GM12873 (cell line): ENCODE results near the gene PFN1.

ENCODE experiments used
- TF ChIP-seq, protein P1 (sequence below): IDR thresholded peaks from 2 replicates; pipeline ENCODE4 v1.5.1; 2012; ENCODE audit warnings: low read depth, mild to moderate bottlenecking, moderate library complexity, low read length, control low read depth; ENCODE audit not compliant: insufficient read depth; ENCODE audit errors: missing control alignments

PFN1 gene

DNA sequence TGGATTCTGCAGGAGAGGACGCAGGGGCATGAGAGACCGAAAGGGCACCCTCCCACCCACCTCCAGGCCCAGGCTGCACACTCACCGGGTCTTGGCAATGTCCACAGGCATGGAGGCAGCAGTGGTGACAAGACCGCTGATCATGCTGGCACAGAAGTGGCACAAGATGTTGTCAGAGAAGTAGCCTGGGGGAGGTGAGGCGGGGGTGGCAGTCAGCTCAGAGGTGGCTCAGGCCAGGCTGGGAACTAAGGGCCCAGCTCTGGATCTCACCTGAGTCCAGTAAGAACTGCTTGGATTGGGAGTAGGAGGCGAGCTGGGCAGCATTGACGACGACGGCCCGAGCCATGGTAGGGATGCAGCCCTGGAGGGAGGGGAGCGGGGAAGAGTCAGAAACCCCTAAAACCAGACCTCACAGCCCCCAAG is 10.2 kb downstream of the PFN1 start:
- TF ChIP-seq, protein P1, sequence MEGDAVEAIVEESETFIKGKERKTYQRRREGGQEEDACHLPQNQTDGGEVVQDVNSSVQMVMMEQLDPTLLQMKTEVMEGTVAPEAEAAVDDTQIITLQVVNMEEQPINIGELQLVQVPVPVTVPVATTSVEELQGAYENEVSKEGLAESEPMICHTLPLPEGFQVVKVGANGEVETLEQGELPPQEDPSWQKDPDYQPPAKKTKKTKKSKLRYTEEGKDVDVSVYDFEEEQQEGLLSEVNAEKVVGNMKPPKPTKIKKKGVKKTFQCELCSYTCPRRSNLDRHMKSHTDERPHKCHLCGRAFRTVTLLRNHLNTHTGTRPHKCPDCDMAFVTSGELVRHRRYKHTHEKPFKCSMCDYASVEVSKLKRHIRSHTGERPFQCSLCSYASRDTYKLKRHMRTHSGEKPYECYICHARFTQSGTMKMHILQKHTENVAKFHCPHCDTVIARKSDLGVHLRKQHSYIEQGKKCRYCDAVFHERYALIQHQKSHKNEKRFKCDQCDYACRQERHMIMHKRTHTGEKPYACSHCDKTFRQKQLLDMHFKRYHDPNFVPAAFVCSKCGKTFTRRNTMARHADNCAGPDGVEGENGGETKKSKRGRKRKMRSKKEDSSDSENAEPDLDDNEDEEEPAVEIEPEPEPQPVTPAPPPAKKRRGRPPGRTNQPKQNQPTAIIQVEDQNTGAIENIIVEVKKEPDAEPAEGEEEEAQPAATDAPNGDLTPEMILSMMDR = no peak

- TF ChIP-seq, protein P1 = no peak
Measured at GRCh38 chr17:4937553-4937952, 10.8 kb downstream of the PFN1 start.

GRCh38 chr17:4936436-4936835 is 11.9 kb downstream of the PFN1 start:
- TF ChIP-seq, protein P1 = no peak

- TF ChIP-seq, protein P1 = no peak
Measured at GRCh38 chr17:4935650-4936049, 12.7 kb downstream of the PFN1 start.

DNA sequence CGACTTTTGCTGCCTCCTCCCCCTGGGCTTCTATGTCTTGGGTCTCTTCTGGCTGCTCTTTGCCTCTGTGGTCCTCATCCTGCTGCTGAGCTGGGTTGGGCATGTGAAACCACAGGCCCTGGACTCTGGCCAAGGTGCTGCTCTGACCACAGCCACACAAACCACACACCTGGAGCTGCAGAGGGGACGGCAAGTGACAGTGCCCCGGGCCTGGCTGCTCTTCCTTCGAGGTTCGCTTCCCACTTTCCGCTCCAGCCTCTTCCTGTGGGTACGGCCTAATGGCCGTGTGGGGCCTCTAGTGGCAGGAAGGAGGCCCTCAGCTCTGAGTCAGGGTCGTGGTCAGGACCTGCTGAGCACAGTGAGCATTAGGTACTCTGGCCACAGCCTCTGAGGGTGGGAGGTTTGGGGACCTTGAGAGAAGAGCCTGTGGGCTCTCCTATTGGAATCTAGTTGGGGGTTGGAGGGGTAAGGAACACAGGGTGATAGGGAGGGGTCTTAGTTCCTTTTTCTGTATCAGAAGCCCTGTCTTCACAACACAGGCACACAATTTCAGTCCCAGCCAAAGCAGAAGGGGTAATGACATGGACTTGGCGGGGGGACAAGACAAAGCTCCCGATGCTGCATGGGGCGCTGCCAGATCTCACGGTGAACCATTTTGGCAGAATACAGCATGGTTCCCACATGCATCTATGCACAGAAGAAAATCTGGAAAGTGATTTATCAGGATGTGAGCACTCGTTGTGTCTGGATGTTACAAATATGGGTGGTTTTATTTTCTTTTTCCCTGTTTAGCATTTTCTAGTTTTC is 14.0 kb downstream of the PFN1 start:
- TF ChIP-seq, protein P1 = peak; percentile 41

DNA sequence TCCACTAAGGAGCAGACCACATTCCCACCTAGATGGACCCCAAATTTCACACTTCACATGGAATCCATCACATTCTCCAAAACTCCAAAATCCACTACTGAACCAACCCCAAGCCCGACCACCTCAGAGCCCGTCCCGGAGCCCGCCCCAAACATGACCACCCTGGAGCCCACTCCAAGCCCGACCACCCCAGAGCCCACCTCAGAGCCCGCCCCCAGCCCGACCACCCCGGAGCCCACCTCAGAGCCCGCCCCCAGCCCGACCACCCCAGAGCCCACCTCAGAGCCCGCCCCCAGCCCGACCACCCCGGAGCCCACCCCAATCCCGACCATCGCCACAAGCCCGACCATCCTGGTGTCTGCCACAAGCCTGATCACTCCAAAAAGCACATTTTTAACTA is 14.7 kb downstream of the PFN1 start:
- TF ChIP-seq, protein P1 = no peak

GRCh38 chr17:4932756-4933155 is 15.6 kb downstream of the PFN1 start:
- TF ChIP-seq, protein P1 = no peak

DNA sequence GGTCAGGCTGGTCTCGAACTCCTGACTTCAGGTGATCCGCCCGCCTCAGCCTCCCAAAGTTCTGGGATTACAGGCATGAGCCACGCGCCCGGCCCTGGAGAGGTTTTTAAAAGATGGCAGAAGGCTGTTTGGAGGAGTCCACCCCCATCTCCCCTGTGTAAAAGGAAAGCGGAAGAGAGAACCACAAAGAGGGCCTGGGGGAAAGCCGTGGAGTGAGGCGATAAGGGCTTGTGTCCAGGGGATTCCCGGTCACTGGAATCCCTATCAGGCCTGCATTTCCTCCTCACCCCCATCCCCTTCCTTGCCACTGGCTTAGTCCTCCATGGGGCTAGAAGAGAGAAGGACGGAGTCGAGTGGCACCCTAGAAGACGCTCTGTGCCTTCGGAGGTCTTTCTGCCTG is 16.4 kb downstream of the PFN1 start, which contains the start of gene GP1BA:
Gene GP1BA, plus strand, starts transcription at position 315 of the 400 bp plus-strand sequence. CDS start 328 bp downstream, outside the sequence.
- TF ChIP-seq, protein P1 = no peak
